Activated T-helper 2 cell treated with anti-CD3 and anti-CD28 coated beads, Interferon-gamma antibody, Interleukin-2, Interleukin-4, amounts not matched to agents 10 μg/mL and 5 μg/mL and 100 μg/mL, durations not matched to agents 14 hours and 24 hours and 36 hours (primary cell): ENCODE measurements around the gene KIAA0232. TPM values are rescaled to one million over a fixed set of nuclear protein-coding genes. Genes with fewer than 3 reads are reported as not detected.

Source experiments
- total RNA-seq: library from RNA; stranded (reverse); gene quantifications from 2 replicates; pipeline ENCODE4 v1.2.3, GENCODE V29; 2022

Gene KIAA0232
- total RNA-seq, 1 donor from 2014 or later: 13.6 TPM

Other genes starting within 250 kb of the KIAA0232 start
- 14.9 and 16.3 TPM in 2 replicates for gene MAN2B2, start 207.5 kb upstream of the KIAA0232 start, total RNA-seq
- 105 TPM in 2 replicates for gene MRFAP1, start 142.0 kb upstream of the KIAA0232 start, total RNA-seq
- 3.4 and 5.8 TPM in 2 replicates for gene S100P, start 88.8 kb upstream of the KIAA0232 start, total RNA-seq
- 46.6 and 49.6 TPM in 2 replicates for gene MRFAP1L1, start 72.9 kb upstream of the KIAA0232 start, total RNA-seq
- 18.2 and 20.8 TPM in 2 replicates for gene BLOC1S4, start 66.6 kb upstream of the KIAA0232 start, total RNA-seq
- 34.9 and 35.1 TPM in 2 replicates for gene TBC1D14, start 127.1 kb downstream of the KIAA0232 start, total RNA-seq